Mucosa of stomach (tissue), 1 donor: ENCODE measurements around the gene EFNB2.

ENCODE experiments used
- H3K27me3 ChIP-seq: one replicate; pipeline ENCODE4 v1.7.0; 2013; ENCODE audit warnings: mild to moderate bottlenecking, low read length; ENCODE audit not compliant: control insufficient read depth, insufficient read depth
- H3K36me3 ChIP-seq: one replicate; pipeline ENCODE4 v1.7.0; 2013; ENCODE audit warnings: low read length; ENCODE audit not compliant: control insufficient read depth, insufficient read depth
- H3K4me1 ChIP-seq: one replicate; pipeline ENCODE4 v1.7.0; 2013; ENCODE audit warnings: mild to moderate bottlenecking, low read length; ENCODE audit not compliant: control insufficient read depth, insufficient read depth
- H3K4me3 ChIP-seq: one replicate; pipeline ENCODE4 v1.7.0; 2013; ENCODE audit warnings: low read length
- H3K9ac ChIP-seq: one replicate; pipeline ENCODE4 v1.7.0; 2013; ENCODE audit warnings: mild to moderate bottlenecking, low read length, moderate library complexity
- H3K9me3 ChIP-seq: one replicate; pipeline ENCODE4 v1.7.0; 2013; ENCODE audit warnings: mild to moderate bottlenecking, low read length, moderate library complexity; ENCODE audit not compliant: control insufficient read depth
- donor health status: Pancreatic carcinoma.

The EFNB2 gene

GRCh38 chr13:106491928-106492587 is 43.4 kb downstream of the EFNB2 start:
- Histone ChIP-seq H3K36me3 (peaks cover 6% of the 10 kb centered on the region), H3K9ac (no peak overlapping the region), H3K4me1 (peaks cover 34% of the 10 kb centered on the region), H3K9me3 (no peaks in the 10 kb centered on the region), H3K4me3 (no peak overlapping the region), H3K27me3 (no peaks in the 10 kb centered on the region)

GRCh38 chr13:106491463-106491862 is 44.0 kb downstream of the EFNB2 start:
- Histone ChIP-seq H3K4me1 (peaks cover 34% of the 10 kb centered on the region), H3K9ac (no peak overlapping the region), H3K27me3 (no peaks in the 10 kb centered on the region), H3K36me3 (peaks cover 6% of the 10 kb centered on the region), H3K4me3 (no peak overlapping the region), H3K9me3 (no peaks in the 10 kb centered on the region)

- peaks cover 35% of the 10 kb centered on the region for H3K4me1 ChIP-seq
- H3K9ac ChIP-seq, result no peak overlapping the region
- H3K4me3 ChIP-seq, result no peak overlapping the region
These were observed 44.7 kb downstream of the EFNB2 start for GRCh38 chr13:106490569-106491321.

GRCh38 chr13:106489849-106490568 is 45.5 kb downstream of the EFNB2 start:
- peaks cover 6% of the 10 kb centered on the region for H3K36me3 ChIP-seq
- no peak overlapping the region for H3K4me3 ChIP-seq
- H3K9ac ChIP-seq, result no peak overlapping the region
- H3K9me3 ChIP-seq, result no peaks in the 10 kb centered on the region
- H3K4me1 ChIP-seq, result peaks cover 42% of the 10 kb centered on the region
- no peaks in the 10 kb centered on the region for H3K27me3 ChIP-seq

More at GRCh38 chr13:106490569-106491321, 44.7 kb downstream of the EFNB2 start:
- Histone ChIP-seq H3K36me3 (peaks cover 6% of the 10 kb centered on the region), H3K9me3 (no peaks in the 10 kb centered on the region), H3K27me3 (no peaks in the 10 kb centered on the region)

GRCh38 chr13:106488686-106489085 is 46.8 kb downstream of the EFNB2 start:
- Histone ChIP-seq H3K4me3 (no peak overlapping the region), H3K9ac (no peak overlapping the region), H3K9me3 (no peaks in the 10 kb centered on the region), H3K4me1 (peaks cover 54% of the 10 kb centered on the region), H3K36me3 (peaks cover 6% of the 10 kb centered on the region), H3K27me3 (no peaks in the 10 kb centered on the region)

GRCh38 chr13:106488076-106488475 is 47.4 kb downstream of the EFNB2 start:
- H3K4me1 ChIP-seq, result peaks cover 58% of the 10 kb centered on the region

GRCh38 chr13:106487129-106487528 is 48.3 kb downstream of the EFNB2 start:
- Histone ChIP-seq H3K9me3 (no peaks in the 10 kb centered on the region), H3K4me1 (peaks cover 58% of the 10 kb centered on the region), H3K4me3 (no peak overlapping the region), H3K9ac (no peak overlapping the region), H3K27me3 (no peaks in the 10 kb centered on the region), H3K36me3 (no peaks in the 10 kb centered on the region)

More at GRCh38 chr13:106488076-106488475, 47.4 kb downstream of the EFNB2 start:
- no peak overlapping the region for H3K4me3 ChIP-seq
- no peaks in the 10 kb centered on the region for H3K27me3 ChIP-seq
- H3K36me3 ChIP-seq, result peaks cover 3% of the 10 kb centered on the region
- H3K9ac ChIP-seq, result no peak overlapping the region
- no peaks in the 10 kb centered on the region for H3K9me3 ChIP-seq

- no peak overlapping the region for H3K4me3 ChIP-seq
- H3K27me3 ChIP-seq, result no peaks in the 10 kb centered on the region
- no peaks in the 10 kb centered on the region for H3K9me3 ChIP-seq
- H3K9ac ChIP-seq, result no peak overlapping the region
- H3K36me3 ChIP-seq, result no peaks in the 10 kb centered on the region
- H3K4me1 ChIP-seq, result peaks cover 58% of the 10 kb centered on the region
These were observed 49.2 kb downstream of the EFNB2 start for GRCh38 chr13:106486287-106486686.

- Histone ChIP-seq H3K9ac (peak overlapping the region; percentile 37), H3K27me3 (no peaks in the 10 kb centered on the region), H3K4me1 (peaks cover 64% of the 10 kb centered on the region), H3K36me3 (no peaks in the 10 kb centered on the region), H3K4me3 (no peak overlapping the region), H3K9me3 (no peaks in the 10 kb centered on the region)
These were observed 50.8 kb downstream of the EFNB2 start for GRCh38 chr13:106484537-106485193.

GRCh38 chr13:106484084-106484483 is 51.4 kb downstream of the EFNB2 start:
- no peaks in the 10 kb centered on the region for H3K27me3 ChIP-seq
- H3K9ac ChIP-seq, result peak overlapping the region; percentile 26
- no peaks in the 10 kb centered on the region for H3K36me3 ChIP-seq
- no peaks in the 10 kb centered on the region for H3K9me3 ChIP-seq
- no peak overlapping the region for H3K4me3 ChIP-seq
- H3K4me1 ChIP-seq, result peaks cover 61% of the 10 kb centered on the region

GRCh38 chr13:106481919-106482318 is 53.5 kb downstream of the EFNB2 start:
- H3K9me3 ChIP-seq, result no peaks in the 10 kb centered on the region
- no peaks in the 10 kb centered on the region for H3K27me3 ChIP-seq
- no peaks in the 10 kb centered on the region for H3K36me3 ChIP-seq
- peaks cover 49% of the 10 kb centered on the region for H3K4me1 ChIP-seq
- H3K9ac ChIP-seq, result no peak overlapping the region
- H3K4me3 ChIP-seq, result no peak overlapping the region
